HG03139 (cell line): Measurements from ENCODE around the gene LRRC17.

ENCODE experiments used
- ATAC-seq: cut with Tn5 transposase; IDR thresholded peaks from one replicate; pipeline ENCODE4 v1.9.1; 2021; ENCODE audit not compliant: unreplicated experiment

LRRC17 gene

GRCh38 chr7:102912742-102913141, at the start of gene LRRC17:
LRRC17 (plus strand) TSS chr7:102913000; CDS start chr7:102933914, 20,914 bp downstream.
- no peak for ATAC-seq

DNA sequence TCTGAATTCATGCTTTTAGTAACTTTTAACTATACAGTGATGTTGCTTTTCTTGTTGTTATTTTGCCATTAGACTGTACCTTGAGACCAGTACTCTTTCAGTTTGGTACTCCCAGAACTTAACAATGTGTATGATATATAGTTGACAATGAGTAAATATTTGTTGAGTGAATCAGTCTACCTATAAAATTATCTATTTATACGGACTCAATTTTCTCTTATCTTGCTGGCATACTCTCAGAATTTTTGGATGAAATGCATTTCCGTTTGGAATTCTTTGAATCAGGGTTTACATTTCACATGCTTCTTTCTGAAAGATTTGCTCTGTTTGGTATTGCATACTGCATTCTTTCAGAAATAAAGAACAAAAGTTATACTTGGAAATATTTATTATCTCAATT, 47.8 kb upstream of the LRRC17 start:
- ATAC-seq = no peak

DNA sequence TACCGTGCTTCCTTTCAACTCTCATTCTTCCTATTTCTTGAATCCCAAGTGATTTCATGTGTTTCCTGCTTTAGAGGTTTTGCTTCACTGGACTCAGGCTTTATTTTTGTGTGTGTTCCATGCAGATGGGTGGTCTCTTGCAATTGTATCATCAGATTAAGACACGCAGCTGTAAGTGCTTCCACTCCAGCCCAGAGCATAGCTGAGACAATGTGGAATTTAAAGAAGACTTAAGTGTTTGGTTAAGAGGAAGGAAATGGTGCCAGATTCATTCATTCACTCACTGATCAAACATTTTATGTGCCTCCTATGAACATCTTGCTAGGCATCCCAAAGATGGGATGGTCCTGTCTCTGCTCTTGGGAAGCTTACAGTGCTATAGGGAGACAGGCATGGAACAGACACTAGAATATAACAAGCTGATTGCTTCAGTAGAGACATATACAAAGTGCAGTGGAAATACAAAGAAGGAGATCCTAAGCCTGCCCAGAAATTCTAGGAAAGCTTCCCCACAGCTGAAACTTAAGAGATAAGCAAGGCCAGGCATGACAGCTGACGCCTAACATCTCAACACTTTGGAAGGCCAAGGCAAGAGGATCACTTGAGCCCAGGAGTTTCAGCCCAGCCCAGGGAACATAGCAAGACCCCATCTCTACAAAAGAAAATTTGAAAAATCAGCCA, 46.1 kb upstream of the LRRC17 start:
- ATAC-seq = no peak

GRCh38 chr7:102869195-102869594, 43.6 kb upstream of the LRRC17 start:
- ATAC-seq = no peak

GRCh38 chr7:102872460-102872859, 40.3 kb upstream of the LRRC17 start:
- no peak for ATAC-seq

- ATAC-seq = peak; percentile 25
Observed at GRCh38 chr7:102873470-102874165, 39.2 kb upstream of the LRRC17 start.

DNA sequence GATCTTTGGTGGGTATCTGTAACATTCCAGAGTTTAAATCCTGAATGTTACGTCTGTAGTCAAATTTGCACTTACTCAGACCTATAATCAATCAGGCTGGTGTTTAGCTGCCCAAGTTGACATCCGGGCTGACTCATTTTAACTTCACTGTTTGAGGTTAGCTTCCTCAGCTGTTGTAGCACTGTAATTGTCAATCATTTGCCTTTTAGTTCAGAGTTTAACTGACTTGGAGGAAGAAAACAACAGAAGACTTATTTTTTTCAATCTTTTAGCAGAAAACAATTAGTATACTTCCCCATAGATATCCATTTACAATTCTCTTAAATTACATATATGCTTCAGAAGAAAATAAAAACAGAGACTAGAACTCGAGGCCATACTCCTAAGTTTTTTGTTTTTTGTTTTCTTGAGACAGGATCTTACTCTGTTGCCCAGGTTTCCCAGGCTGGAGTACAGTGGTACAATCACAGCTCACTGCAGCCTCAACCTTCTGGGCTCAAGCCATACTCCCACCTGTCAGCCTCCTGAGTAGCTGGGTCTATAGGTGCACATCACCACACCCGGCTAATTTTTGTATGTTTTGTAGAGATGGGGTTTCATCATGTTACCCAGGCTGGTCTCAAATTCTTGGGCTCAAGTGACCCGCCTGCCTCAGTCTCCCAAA, 38.5 kb upstream of the LRRC17 start:
- peak; percentile 97 for ATAC-seq

DNA sequence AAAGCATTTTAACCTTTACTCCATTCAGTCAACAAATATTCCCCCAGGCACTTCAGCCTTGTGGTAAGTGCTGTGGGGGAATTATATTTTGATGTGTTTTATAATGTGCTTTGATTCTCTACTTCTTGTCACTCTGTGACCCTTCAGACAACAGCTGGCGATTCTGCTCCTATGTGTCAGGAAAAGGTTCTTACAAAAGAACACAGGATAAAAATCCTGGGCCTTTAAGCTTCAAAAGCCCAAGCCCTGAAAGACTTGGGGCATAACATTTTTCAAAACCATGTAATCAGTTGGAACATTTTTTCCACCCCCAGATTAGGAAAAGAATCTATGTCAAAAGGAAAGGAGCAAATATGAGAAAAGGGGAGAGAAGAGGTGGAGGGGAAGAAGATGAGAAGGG, 37.8 kb upstream of the LRRC17 start:
- ATAC-seq = no peak

DNA sequence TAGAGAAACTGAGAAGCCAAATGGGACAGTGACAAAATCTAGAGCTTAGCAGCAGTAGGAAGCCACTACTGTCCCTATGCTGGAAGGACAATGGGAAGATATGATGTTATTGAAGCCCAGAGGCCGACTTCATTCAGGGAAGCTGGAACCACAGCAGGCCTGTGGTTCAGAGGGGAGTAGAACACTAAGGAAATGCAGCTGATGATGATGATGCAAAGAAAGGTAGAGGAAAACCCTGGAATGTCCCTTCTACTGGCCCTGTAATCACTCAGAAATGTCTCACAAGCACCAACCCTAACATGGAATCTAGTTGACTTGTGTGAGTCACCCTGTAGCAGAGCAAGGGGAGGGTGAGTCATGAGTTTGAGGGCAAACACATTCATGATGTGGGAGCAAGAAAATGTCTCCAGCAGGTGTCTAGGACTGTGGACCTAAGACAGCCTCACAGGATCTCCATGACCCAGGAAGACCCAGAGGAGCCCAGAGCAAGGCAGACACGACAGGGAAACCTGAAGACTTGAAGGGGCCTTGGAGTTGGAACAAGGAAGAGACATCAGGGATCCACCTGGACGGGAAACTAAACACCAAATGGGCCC, 37.0 kb upstream of the LRRC17 start:
- no peak for ATAC-seq

DNA sequence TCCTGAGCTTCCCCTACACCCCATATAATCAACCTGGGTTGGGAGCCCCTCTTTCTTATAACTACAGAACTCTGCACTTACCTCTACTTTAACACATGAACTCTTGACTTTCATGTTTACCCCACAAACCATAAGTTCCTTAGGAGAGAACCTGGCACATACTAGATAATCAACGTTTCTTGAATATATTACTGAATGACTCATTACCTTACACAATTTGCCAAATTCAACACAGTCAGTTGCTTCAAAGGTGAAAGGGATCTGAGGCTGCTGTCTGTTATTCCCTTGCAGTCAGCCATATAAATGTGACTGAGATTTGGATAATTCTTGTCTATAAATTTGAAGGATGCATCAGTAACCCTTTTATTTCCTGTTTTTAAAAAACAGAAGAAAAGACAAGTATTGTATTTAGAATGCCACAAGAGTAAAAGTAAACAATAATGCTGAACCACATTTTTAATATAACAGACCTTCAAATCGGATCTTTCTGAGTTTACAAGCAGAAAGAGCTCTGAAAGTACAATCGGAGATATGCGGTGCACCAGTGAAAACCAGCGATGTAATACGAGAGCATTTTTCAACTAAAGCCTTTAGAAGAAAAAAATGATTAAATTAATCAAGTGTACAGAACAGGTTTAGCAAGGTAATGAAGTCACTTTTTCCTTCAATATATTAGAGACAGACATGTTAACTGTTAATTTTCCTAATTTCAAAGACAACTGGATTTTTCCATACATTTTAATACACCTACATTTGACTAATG, 29.5 kb upstream of the LRRC17 start:
- no peak for ATAC-seq

DNA sequence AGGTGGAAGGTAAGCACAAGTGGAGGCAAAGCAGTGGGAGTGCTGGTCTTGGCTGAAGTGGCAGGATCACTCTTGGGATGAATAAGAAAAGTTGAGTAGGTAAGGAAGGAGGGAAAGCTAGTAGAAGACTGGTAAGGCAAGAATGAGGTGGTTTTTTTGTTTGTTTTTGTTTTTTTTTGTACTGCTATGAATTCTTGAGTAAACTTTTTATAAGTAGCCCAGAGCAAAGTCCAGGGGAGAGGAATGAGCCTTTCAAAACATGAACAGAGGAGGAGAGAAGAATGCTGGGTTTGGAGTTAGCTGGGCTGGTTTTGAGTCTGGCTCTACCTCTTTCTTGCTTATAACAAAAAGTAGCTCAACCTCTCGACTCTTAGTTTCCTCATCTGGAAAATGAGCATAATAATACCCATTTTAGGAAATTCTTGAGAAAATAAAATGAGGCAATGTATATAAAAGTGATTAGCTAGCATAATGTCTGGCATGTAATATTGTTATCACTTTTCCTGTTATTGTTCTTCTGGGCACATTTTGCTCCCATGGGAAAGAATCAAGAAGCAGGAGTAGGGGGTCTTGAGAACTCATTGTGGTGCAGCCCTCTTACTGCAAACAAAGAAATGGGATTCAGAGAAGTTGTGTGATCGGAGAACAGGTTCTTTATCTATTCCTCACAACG, 24.1 kb upstream of the LRRC17 start:
- ATAC-seq = no peak

DNA sequence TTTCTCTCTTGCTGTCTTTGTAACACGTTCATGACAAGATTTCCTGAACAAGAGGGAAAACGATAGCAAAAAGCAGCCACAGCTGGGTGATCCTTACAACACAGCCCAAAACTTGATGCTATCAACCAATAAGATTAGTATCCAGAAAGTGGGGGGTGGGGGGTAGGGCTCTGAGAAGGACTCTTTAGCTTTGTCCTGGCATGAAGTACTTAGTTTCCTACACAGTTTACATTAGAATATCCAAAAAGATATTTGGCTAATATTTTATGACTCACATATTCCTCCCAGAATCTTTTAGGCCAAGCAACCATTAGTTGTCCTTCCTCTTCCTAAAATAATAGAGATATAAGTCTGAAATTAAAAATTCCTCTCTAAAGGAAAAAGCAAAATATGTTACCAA, 22.9 kb upstream of the LRRC17 start:
- no peak for ATAC-seq

DNA sequence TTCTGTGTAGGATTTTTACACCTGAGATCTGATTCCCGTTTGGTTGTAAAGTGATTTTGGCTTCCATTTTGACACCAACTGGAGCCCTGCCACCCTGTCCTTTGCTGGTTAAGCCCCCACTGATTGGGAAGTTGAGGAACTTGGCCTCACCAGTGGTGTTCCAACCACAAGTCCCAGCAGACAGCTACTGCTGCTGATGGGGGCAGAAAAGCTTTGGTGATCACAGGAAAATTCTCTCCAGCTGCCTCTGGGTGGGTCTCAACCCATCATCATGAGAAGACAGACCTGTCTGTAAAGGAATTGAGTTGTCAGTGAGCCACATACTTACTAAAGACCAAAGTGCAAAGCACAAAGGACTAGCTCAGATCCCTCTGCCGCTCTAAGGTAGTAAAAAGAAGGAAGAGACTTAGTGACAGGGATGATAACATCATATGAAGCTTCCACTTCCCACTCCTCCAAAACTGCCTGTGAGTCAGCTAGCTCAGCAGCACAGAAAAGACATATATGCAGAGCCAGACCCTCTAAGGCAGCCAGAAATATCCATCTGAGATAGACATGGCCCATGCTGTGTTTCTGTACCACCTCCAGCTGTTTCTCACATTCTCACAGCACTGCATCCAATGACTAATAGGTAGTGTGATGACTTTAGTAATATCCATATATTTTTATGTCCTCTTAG, 22.4 kb upstream of the LRRC17 start:
- ATAC-seq = no peak

DNA sequence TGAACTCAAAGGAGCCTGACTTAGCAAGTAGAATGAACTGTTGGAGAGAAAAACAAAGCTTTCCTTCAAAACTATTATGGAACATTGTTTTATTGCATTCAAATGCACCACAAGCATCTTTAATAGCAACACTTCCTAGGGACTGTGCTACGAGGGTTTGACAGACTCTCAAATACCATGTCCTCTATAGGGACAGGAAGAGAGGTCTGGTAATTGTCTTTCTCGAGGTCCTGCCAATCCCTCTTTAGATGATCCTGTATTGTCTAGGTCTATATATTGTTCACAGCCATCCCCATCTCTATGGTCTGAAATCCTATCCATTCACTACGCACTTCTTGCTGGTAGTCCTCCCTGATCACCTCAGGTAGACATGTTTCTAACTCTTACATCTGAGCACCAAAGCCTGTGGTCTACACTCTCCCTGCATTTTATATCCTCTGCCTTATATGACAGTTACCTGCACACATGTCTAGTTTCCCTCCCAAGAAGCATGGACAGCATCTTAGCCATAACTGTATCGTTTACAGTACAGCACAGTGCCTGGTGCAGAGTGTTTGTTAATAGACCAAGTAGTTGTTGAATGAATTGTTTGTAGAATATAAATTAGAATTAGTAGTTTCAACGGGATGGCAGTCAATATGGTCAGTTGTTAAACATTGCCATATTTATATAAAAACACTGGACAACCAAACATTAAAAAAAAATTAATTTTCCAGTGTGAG, 21.7 kb upstream of the LRRC17 start:
- no peak for ATAC-seq

GRCh38 chr7:102891693-102892261, 21.0 kb upstream of the LRRC17 start:
- ATAC-seq = no peak

- no peak for ATAC-seq
Observed at GRCh38 chr7:102892631-102893278, 20.0 kb upstream of the LRRC17 start.

- no peak for ATAC-seq
Observed at GRCh38 chr7:102895602-102896001, 17.2 kb upstream of the LRRC17 start.

GRCh38 chr7:102896585-102896984, 16.2 kb upstream of the LRRC17 start:
- ATAC-seq = no peak
